Measurements from ENCODE around the gene ANKK1. TPM values are rescaled to one million over a fixed set of nuclear protein-coding genes. Genes with fewer than 3 reads are reported as not detected.

Gene ANKK1
- total and polyA plus RNA-seq, 8 donors: 0.12 to 2.1 (median 0.22) TPM; not detected in 1

DNA sequence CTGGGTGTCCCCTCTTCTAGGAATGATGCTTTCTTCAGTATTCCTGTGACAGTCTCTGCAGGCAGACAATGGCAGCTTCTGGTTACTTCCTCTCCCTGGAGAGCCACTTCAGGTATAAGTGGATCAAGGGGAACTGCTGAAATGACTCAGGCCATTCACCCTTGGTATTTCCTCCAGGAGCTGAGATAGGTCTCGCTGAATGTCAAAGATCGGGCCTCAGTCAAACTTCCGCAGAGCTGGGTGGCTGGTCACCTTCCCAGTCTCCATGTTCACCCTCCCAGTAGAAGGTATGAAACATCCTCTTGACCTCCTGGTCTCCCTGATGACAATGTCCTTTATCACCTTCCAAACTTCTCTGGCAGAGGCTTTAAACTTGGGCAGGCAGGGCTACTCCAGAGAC, 1.8 kb upstream of the ANKK1 start:
- intact Hi-C loops (cut with DNase I): no loop called here
- ATAC-seq: no peak
- TF ChIP-seq, protein P1, sequence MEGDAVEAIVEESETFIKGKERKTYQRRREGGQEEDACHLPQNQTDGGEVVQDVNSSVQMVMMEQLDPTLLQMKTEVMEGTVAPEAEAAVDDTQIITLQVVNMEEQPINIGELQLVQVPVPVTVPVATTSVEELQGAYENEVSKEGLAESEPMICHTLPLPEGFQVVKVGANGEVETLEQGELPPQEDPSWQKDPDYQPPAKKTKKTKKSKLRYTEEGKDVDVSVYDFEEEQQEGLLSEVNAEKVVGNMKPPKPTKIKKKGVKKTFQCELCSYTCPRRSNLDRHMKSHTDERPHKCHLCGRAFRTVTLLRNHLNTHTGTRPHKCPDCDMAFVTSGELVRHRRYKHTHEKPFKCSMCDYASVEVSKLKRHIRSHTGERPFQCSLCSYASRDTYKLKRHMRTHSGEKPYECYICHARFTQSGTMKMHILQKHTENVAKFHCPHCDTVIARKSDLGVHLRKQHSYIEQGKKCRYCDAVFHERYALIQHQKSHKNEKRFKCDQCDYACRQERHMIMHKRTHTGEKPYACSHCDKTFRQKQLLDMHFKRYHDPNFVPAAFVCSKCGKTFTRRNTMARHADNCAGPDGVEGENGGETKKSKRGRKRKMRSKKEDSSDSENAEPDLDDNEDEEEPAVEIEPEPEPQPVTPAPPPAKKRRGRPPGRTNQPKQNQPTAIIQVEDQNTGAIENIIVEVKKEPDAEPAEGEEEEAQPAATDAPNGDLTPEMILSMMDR (IDR thresholded peaks at IDR 0.05): no peak
- Histone ChIP-seq H3K27ac (no peak overlapping the region), H3K4me3 (no peak overlapping the region), H3K36me3 (no peaks in the 10 kb centered on the region), H3K27me3 (peaks cover 0 to 6% (median 0%) of the 10 kb centered on the region in 4 donors), H3K4me1 (no peaks in the 10 kb centered on the region), H3K9me3 (no peaks in the 10 kb centered on the region)
- no peak for FAIRE-seq
- DNase-seq: no peak
- 94 to 100% methylated on average over 3 of the region's 3 CpGs for WGBS, 2 donors

DNA sequence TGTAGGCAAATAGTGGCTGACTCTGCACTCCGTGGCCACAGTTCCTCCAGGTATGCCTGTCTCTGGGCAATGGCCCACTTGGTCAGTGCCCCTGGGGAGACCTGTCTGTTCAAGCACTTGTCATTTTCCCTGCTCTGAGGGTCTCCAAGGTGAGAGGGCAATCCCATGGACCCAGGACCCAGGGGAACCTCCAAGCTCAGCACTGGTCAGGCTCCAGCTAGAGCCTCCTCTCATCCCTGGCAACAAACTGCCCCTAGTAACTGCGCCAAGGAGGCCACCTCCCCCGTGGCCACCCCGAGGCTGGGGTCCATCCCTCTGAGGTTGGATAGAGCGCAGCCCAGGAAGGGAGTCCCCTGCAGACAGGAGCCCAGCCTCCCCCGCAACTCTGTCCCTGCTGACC, 713 bp upstream of the ANKK1 start:
- Histone ChIP-seq H3K9me3 (no peaks in the 10 kb centered on the region), H3K27me3 (peaks cover 0 to 6% (median 0%) of the 10 kb centered on the region in 4 donors), H3K4me3 (no peak overlapping the region), H3K27ac (no peak overlapping the region), H3K36me3 (no peaks in the 10 kb centered on the region), H3K4me1 (no peaks in the 10 kb centered on the region)
- FAIRE-seq: no peak
- TF ChIP-seq, protein P1 (IDR thresholded peaks at IDR 0.05): no peak
- ATAC-seq: no peak
- DNase-seq: no peak
- intact Hi-C loops (cut with DNase I): no loop called here
- 68 to 73% methylated on average over 6 of the region's 6 CpGs for WGBS, 2 donors

DNA sequence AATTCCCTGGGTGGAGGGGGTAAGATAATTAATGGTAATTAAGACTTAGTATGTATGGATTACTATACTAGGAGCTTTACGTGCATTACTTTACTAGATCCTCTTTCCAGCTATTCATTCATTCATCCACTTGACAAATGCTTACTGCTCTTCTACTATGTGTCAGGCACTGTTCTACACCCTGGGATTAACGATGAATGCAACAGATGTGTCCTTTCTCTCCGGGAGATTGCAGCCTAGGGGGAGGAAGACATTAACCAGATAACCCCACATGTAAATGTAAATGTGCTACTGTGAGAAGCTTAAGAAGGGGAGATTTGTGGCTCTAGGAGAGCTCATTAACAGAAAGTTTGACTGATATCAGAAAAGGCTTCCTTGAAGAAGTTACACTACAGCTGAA, 1.7 kb downstream of the ANKK1 start:
- DNase-seq: no peak
- Histone ChIP-seq H3K9me3 (no peaks in the 10 kb centered on the region), H3K4me1 (no peaks in the 10 kb centered on the region), H3K27ac (no peak overlapping the region), H3K36me3 (no peaks in the 10 kb centered on the region), H3K4me3 (no peak overlapping the region), H3K27me3 (peaks cover 0 to 6% (median 0%) of the 10 kb centered on the region in 4 donors)
- TF ChIP-seq, protein P1 (IDR thresholded peaks at IDR 0.05): no peak
- no peak for ATAC-seq
- 31 to 40% methylated on average over 3 of the region's 3 CpGs for WGBS, 2 donors
- FAIRE-seq: no peak
- intact Hi-C loops (cut with DNase I): no loop called here

DNA sequence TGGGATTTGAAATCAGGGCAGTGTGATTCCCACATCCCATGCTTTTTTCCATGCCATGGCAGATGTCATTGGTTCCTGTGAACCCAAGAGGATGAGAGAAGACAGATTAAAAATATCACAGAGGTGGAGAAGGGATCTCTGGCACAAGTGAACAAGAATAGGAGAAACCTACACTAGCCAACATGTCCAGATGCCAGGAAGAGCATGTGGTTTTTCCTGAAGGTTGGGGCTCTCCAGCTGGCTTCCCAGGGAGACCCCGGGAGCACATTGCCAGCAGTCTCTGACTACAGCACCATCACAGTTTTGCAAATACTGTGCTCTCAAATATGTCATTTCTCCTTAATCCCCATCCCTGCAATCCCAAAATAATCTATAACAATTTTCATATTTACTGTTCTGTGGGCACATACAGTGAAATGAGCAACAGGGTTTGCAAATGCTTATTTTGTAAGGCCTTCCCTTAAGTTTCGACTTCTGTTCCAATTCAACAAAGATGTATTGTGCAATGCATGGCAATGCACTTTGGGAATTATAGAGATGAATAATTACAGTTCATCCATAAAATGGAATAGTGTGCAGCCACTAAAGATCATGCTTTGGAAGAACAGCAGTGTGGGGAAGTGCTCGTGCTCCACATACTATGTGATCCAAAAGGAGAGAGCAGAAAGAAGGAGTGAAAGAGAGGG, 4.8 kb downstream of the ANKK1 start:
- Histone ChIP-seq H3K36me3 (no peaks in the 10 kb centered on the region), H3K27me3 (no peaks in the 10 kb centered on the region), H3K9me3 (no peaks in the 10 kb centered on the region), H3K27ac (no peak overlapping the region), H3K4me3 (no peak overlapping the region), H3K4me1 (no peaks in the 10 kb centered on the region)
- ATAC-seq: no peak
- TF ChIP-seq, protein P1 (IDR thresholded peaks at IDR 0.05): no peak
- WGBS, 2 donors: 60 to 74% methylated on average over 3 of the region's 3 CpGs
- DNase-seq: no peak
- no peak for FAIRE-seq
- intact Hi-C loops (cut with DNase I): no loop called here

DNA sequence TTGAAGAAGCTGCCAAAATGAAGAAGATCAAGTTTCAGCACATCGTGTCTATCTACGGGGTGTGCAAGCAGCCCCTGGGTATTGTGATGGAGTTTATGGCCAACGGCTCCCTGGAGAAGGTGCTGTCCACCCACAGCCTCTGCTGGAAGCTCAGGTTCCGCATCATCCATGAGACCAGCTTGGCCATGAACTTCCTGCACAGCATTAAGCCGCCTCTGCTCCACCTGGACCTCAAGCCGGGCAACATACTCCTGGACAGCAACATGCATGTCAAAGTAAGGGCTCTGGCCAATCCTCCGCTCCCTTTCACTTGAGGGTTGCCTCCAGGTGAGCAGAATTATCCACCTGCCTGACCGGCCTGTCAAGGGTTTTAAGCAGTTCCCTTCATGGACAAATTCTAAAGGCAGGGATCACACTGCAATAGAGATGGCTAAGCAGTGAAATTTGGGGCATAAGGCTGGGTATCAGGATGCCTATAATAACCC, 6.0 kb downstream of the ANKK1 start:
- 68 to 71% methylated on average over 8 of the region's 8 CpGs for WGBS, 2 donors
- Histone ChIP-seq H3K27me3 (no peaks in the 10 kb centered on the region), H3K9me3 (no peaks in the 10 kb centered on the region), H3K4me1 (no peaks in the 10 kb centered on the region), H3K4me3 (no peak overlapping the region), H3K36me3 (no peaks in the 10 kb centered on the region), H3K27ac (no peak overlapping the region)
- intact Hi-C loops (cut with DNase I): no loop called here
- DNase-seq: no peak
- TF ChIP-seq, protein P1 (IDR thresholded peaks at IDR 0.05): no peak
- no peak for ATAC-seq
- no peak for FAIRE-seq

Data from pancreas (tissue), 10 donors.